Hepatocyte (in vitro differentiated cells): Measurements from ENCODE around the gene ARHGEF35.
"Not testable (repeated sequence)": the region's sequence is repeated elsewhere in the genome, so short reads cannot be mapped to it uniquely, and the experiment has no call there.

ENCODE experiments used
- EZH2phosphoT487 ChIP-seq: fragments of 200-600 bp; sonication (generic); IDR thresholded peaks from one replicate; pipeline ENCODE4 v1.6.1; 2018; ENCODE audit warnings: antibody characterized with exemption, mild to moderate bottlenecking, low read depth, moderate library complexity; ENCODE audit not compliant: unreplicated experiment, severe bottlenecking
- TF ChIP-seq, protein P1 (sequence below): fragments of 200-600 bp; sonication (generic); IDR thresholded peaks from 2 replicates; pipeline ENCODE4 v1.5.1; 2016; ENCODE audit warnings: antibody characterized with exemption, mild to moderate bottlenecking; ENCODE audit not compliant: poor library complexity

DNA sequence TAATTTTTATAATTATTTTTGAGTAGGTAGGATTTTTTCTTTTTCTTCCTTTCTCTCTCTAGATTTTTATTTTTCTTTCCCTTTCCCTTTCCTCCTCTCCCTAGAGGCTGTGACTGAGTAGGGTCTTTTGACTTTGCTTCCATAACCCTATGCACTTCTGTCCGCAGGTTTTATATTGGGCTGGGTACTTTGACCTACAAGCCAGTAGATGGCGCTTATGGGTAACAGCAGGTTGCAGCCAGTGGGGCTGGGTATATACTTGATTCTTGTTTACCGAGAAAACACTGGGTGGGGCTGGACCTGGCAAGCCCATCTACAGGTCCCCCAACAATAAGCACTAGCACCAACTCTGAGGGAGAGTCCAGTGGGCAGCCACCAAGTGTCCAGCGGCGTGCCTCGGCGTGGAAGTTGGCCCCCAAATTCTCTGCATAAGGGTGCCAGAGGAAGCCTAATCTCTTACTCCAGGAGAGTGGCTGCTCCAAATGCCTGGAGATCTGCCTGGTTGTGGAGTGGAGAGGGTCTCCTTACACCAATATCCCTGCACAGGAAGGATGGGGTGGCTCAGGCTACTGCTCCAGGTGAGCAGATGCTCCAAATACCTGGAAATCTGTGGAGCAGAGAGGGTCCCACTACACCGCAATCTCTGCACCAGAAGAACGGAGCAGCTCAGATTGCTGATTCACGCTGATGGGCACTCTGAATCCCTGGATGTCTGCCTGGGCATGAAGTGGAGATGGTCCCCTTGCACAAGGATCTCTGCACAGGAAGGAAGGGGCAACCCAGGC, 17.1 kb downstream of the ARHGEF35 start:
- TF ChIP-seq, protein P1, sequence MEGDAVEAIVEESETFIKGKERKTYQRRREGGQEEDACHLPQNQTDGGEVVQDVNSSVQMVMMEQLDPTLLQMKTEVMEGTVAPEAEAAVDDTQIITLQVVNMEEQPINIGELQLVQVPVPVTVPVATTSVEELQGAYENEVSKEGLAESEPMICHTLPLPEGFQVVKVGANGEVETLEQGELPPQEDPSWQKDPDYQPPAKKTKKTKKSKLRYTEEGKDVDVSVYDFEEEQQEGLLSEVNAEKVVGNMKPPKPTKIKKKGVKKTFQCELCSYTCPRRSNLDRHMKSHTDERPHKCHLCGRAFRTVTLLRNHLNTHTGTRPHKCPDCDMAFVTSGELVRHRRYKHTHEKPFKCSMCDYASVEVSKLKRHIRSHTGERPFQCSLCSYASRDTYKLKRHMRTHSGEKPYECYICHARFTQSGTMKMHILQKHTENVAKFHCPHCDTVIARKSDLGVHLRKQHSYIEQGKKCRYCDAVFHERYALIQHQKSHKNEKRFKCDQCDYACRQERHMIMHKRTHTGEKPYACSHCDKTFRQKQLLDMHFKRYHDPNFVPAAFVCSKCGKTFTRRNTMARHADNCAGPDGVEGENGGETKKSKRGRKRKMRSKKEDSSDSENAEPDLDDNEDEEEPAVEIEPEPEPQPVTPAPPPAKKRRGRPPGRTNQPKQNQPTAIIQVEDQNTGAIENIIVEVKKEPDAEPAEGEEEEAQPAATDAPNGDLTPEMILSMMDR = peak; percentile 48
- not testable (repeated sequence) for TF ChIP-seq EZH2phosphoT487
